Nephron (organoid): ENCODE measurements around the gene MGAT5.
A peak's percentile ranks its signal among the peaks of the same experiment; 100 is the strongest.

ENCODE experiments used
- H3K27ac Mint-ChIP-seq, 3 experiments: 2 replicates each; pipeline ENCODE4 v1.8.0; 2020; ENCODE audit warnings: mixed read lengths in 3 of 3, mild to moderate bottlenecking in 2 of 3, moderate library complexity in 1 of 3
- H3K27me3 Mint-ChIP-seq: 2 replicates; pipeline ENCODE4 v1.8.0; 2021; ENCODE audit warnings: low read depth, mild to moderate bottlenecking, moderate library complexity, mixed read lengths
- H3K36me3 Mint-ChIP-seq: 2 replicates; pipeline ENCODE4 v1.8.0; 2020; ENCODE audit warnings: low read depth, mixed read lengths
- H3K4me1 Mint-ChIP-seq: 2 replicates; pipeline ENCODE4 v1.8.0; 2020; ENCODE audit warnings: mixed read lengths
- H3K4me3 Mint-ChIP-seq, 3 experiments: 2 replicates each; pipeline ENCODE4 v1.8.0; 2020; ENCODE audit warnings: mild to moderate bottlenecking in 3 of 3, mixed read lengths in 3 of 3, moderate library complexity in 2 of 3
- H3K9me3 Mint-ChIP-seq: 2 replicates; pipeline ENCODE4 v1.8.0; 2020; ENCODE audit warnings: mixed read lengths
- TF ChIP-seq, protein P1 (sequence below), 3 experiments: fragments of 200-600 bp; sonication (generic); IDR thresholded peaks; one replicate each; pipeline ENCODE4 v1.5.0; 2021; ENCODE audit warnings: antibody characterized with exemption in 3 of 3; ENCODE audit not compliant: unreplicated experiment in 3 of 3

MGAT5 gene

DNA sequence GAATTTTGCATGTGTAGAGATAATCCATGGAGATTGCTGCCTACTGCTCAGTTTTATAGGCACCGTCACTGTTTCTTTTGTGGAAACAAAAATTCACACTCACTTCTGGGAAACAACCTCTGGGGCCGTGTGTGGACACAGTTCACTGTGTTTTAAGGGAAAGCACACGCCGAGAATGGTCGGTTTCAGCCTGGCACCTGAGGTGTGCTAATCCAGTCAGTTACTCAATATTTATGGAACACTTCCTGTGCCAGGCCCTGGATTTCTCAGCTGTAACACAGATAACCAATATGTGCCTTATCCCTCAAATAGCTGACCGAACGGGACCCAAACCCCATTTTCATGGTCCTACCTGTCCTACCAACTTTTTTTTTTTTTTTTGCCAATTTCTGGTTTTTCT is 179.6 kb downstream of the MGAT5 start:
- no peaks in the 10 kb centered on the region for H3K9me3 Mint-ChIP-seq
- H3K27ac Mint-ChIP-seq, result peak overlapping the region; percentile 29 to 83 (median 53)
- no peaks in the 10 kb centered on the region for H3K27me3 Mint-ChIP-seq
- H3K4me3 Mint-ChIP-seq, result no peak overlapping the region
- H3K4me1 Mint-ChIP-seq, result peaks cover 11% of the 10 kb centered on the region
- TF ChIP-seq, protein P1, sequence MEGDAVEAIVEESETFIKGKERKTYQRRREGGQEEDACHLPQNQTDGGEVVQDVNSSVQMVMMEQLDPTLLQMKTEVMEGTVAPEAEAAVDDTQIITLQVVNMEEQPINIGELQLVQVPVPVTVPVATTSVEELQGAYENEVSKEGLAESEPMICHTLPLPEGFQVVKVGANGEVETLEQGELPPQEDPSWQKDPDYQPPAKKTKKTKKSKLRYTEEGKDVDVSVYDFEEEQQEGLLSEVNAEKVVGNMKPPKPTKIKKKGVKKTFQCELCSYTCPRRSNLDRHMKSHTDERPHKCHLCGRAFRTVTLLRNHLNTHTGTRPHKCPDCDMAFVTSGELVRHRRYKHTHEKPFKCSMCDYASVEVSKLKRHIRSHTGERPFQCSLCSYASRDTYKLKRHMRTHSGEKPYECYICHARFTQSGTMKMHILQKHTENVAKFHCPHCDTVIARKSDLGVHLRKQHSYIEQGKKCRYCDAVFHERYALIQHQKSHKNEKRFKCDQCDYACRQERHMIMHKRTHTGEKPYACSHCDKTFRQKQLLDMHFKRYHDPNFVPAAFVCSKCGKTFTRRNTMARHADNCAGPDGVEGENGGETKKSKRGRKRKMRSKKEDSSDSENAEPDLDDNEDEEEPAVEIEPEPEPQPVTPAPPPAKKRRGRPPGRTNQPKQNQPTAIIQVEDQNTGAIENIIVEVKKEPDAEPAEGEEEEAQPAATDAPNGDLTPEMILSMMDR (IDR thresholded peaks at IDR 0.05; ENCODE audit: unreplicated experiment in 3 of 3), result no peak
- peaks cover 30% of the 10 kb centered on the region for H3K36me3 Mint-ChIP-seq

DNA sequence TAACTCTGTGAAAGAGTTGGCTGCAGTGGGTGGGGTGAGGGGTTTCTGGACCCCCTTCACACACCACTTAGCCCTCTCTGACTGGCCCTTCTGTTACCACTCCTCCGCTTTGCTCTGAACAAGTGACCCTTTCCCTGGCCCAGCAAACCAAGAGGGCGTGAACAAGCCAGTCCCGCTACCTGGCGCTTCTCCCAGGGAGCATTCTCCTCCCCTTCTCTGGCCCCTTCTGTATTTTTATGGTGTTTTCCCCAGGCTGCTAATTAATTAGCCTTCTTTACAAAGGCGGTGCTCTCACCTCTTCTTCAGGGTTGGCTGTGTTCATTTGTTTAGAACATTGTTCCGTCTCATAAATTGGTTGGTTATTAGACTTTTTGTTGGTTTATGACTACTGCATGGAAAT is 180.1 kb downstream of the MGAT5 start:
- H3K9me3 Mint-ChIP-seq, result no peaks in the 10 kb centered on the region
- peaks cover 35% of the 10 kb centered on the region for H3K36me3 Mint-ChIP-seq
- TF ChIP-seq, protein P1 (IDR thresholded peaks at IDR 0.05; ENCODE audit: unreplicated experiment in 3 of 3), result no peak
- H3K4me3 Mint-ChIP-seq, result no peak overlapping the region
- peak overlapping the region; percentile 29 to 83 (median 53) for H3K27ac Mint-ChIP-seq
- H3K4me1 Mint-ChIP-seq, result peaks cover 11% of the 10 kb centered on the region
- no peaks in the 10 kb centered on the region for H3K27me3 Mint-ChIP-seq

DNA sequence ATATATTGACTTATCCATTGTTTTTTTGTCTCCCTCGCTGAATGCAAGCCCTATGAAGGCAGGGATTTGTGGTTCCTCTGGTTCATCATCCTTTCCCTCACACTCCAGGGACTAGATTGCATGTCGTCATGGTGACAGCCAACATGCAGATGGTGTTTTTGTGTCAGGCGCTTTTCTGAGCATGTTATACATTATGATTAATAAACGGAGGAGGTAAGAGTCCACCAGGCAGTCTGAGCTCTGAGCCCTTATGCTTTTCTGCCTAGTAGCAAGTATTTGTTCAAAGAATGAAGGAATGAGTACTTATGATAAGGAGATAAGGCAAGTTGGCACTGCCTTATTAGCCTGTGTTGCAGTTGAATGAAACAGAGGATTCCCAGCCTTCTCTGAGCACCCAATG is 181.6 kb downstream of the MGAT5 start:
- Mint-ChIP-seq H3K36me3 (peaks cover 44% of the 10 kb centered on the region), H3K4me3 (no peak overlapping the region), H3K27me3 (no peaks in the 10 kb centered on the region), H3K4me1 (peaks cover 11% of the 10 kb centered on the region), H3K9me3 (no peaks in the 10 kb centered on the region), H3K27ac (no peak overlapping the region)
- TF ChIP-seq, protein P1 (IDR thresholded peaks at IDR 0.05; ENCODE audit: unreplicated experiment in 3 of 3), result no peak

DNA sequence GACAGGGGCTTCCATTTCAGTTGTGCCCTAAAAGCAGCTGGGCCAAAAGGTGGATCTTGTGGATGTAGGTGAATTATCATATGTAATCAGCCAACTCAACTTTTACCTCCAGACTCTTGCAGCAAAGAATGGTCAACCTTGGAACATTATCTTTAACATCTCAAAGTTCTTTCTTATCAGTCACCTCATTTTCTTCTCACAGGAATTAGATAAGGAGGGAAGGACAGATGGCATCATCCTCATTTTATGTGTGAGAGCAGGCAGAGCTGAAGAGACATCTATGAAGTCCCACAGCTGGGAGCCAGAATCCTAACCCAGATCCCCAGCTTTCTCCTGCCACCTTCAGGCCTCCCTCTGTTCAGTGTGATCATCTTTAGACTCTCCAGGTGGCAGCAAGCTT is 182.1 kb downstream of the MGAT5 start:
- TF ChIP-seq, protein P1 (IDR thresholded peaks at IDR 0.05; ENCODE audit: unreplicated experiment in 3 of 3), result no peak
- peaks cover 41% of the 10 kb centered on the region for H3K36me3 Mint-ChIP-seq
- H3K9me3 Mint-ChIP-seq, result no peaks in the 10 kb centered on the region
- H3K4me1 Mint-ChIP-seq, result peaks cover 11% of the 10 kb centered on the region
- H3K27me3 Mint-ChIP-seq, result no peaks in the 10 kb centered on the region
- no peak overlapping the region for H3K4me3 Mint-ChIP-seq
- H3K27ac Mint-ChIP-seq, result no peak overlapping the region

DNA sequence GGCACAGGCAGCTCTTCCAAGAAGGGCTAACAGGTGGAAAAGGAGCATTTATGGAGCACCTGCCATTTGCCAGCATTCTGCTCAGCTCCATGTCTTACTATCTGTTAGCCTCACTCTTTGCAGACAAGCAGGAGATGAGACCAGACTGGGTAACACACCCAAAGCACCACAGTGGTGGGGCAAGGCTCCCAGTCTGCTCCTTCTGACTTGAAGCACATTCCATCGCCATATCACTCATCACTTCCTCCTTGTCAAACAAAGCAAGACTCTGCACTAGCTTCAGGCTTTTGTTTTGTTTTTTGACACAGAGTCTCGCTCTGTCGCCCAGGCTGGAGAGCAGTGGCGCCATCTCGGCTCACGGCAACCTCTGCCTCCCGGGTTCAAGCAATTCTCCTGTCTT is 182.8 kb downstream of the MGAT5 start:
- H3K4me1 Mint-ChIP-seq, result peaks cover 11% of the 10 kb centered on the region
- H3K27ac Mint-ChIP-seq, result no peak overlapping the region
- no peak overlapping the region for H3K4me3 Mint-ChIP-seq
- TF ChIP-seq, protein P1 (IDR thresholded peaks at IDR 0.05; ENCODE audit: unreplicated experiment in 3 of 3), result no peak
- no peaks in the 10 kb centered on the region for H3K9me3 Mint-ChIP-seq
- H3K27me3 Mint-ChIP-seq, result no peaks in the 10 kb centered on the region
- peaks cover 43% of the 10 kb centered on the region for H3K36me3 Mint-ChIP-seq

DNA sequence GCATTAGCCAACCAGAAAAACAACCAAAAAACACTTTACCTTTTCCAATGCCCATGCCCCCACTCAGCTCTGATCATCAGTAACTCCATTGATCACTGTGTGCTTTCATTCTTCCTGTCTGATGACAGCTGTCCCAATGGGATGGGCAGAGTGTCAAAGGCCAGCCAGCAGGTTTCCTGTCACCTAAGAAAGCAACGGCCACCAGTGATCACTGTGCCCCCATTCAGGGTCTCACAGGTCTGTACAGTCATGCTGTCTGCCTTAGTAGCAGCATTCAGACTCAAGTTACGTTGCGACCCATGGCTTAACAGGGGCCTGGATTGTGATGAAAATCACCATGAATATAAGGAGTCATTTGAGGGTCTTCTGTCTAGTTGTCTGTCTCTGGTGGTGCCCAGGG is 184.5 kb downstream of the MGAT5 start:
- Mint-ChIP-seq H3K4me1 (peaks cover 9% of the 10 kb centered on the region), H3K27ac (no peak overlapping the region), H3K9me3 (no peaks in the 10 kb centered on the region), H3K27me3 (no peaks in the 10 kb centered on the region), H3K36me3 (peaks cover 52% of the 10 kb centered on the region), H3K4me3 (no peak overlapping the region)
- TF ChIP-seq, protein P1 (IDR thresholded peaks at IDR 0.05; ENCODE audit: unreplicated experiment in 3 of 3), result no peak
